Measurements from ENCODE around the gene MREG. TPM values are rescaled to one million over a fixed set of nuclear protein-coding genes. Genes with fewer than 3 reads are reported as not detected.

MREG gene
- total and polyA plus RNA-seq, 10 of the 15 experiments (the other 5 are each of a cell fraction or from before 2014, with no cell fraction given) = 6.9 to 45.0 (median 28.5) TPM

GRCh38 chr2:216051350-216051749, 38.0 kb upstream of the MREG start:
- Histone ChIP-seq H2AFZ (ENCODE audit: control insufficient read depth, low read depth, low read length) (no peak overlapping the region), H3K9me3 (replicated peaks; ENCODE audit: control insufficient read depth, insufficient read depth, low read length) (no peaks in the 10 kb centered on the region), H4K20me1 (ENCODE audit: control insufficient read depth, insufficient read depth) (no peaks in the 10 kb centered on the region), H3K27me3 (replicated peaks in 1 of 2; ENCODE audit: control insufficient read depth in 2 of 2, insufficient read depth in 2 of 2, low read length in 1 of 2) (no peaks in the 10 kb centered on the region), H3K27ac (ENCODE audit: control insufficient read depth, insufficient read depth) (no peak overlapping the region), H3K36me3 (ENCODE audit: control insufficient read depth in 2 of 2, insufficient read depth in 2 of 2, low read length in 1 of 2) (no peaks in the 10 kb centered on the region), H3K79me2 (ENCODE audit: control insufficient read depth, insufficient read depth, low read length) (no peaks in the 10 kb centered on the region), H3K4me2 (ENCODE audit: control insufficient read depth, insufficient read depth) (no peak overlapping the region), H3K4me3 (no peak overlapping the region), H3K9ac (ENCODE audit: control insufficient read depth, insufficient read depth, low read length) (no peak overlapping the region), H3K4me1 (ENCODE audit: control insufficient read depth, insufficient read depth, low read length) (peaks cover 7% of the 10 kb centered on the region)
- FAIRE-seq = no peak
- RAD21 ChIA-PET (ENCODE audit: unreplicated experiment) = no interaction called here
- TF ChIP-seq NFXL1 (IDR thresholded peaks at IDR 0.05; ENCODE audit: borderline replicate concordance) (no peak), PAX8 (IDR thresholded peaks at IDR 0.05) (no peak), SP1 (IDR thresholded peaks at IDR 0.05; ENCODE audit: low read depth, low read length) (no peak), HDAC2 (IDR thresholded peaks at IDR 0.05) (no peak), NR2C2 (IDR thresholded peaks at IDR 0.05; ENCODE audit: borderline replicate concordance, control insufficient read depth, insufficient read length, low read depth) (no peak)
- no peak for DNase-seq (ENCODE audit: low read depth, low spot score)
- ATAC-seq = no peak
- no TSS peak for BruUV-seq (replicated peaks)
- CTCF ChIA-PET = interaction anchor here (1.2 to 8.1 kb wide), 4 partner anchors 9 to 63 kb away, joined by 4 to 57 read pairs (median 5); no protein-coding TSS in a partner anchor
- SMC1A ChIA-PET (ENCODE audit: uncharacterized antibody, unreplicated experiment) = interaction anchor here (1.1 to 1.8 kb wide), 5 partner anchors 10 to 63 kb away, joined by 3 to 5 read pairs (median 3); no protein-coding TSS in a partner anchor
- intact Hi-C loops (cut with micrococcal nuclease; ENCODE audit: unreplicated experiment) = no loop called here
- WGBS (ENCODE audit: insufficient coverage, insufficient replicate concordance, low lambda C conversion rate, missing lambda C conversion rate) = 96% methylated on average over 3 of the region's 3 CpGs
- POLR2A ChIA-PET = interaction anchor here (0.7 kb wide), 1 partner anchor 477 kb away, joined by 4 read pairs; no protein-coding TSS in a partner anchor
- in situ Hi-C loops (cut with MboI) = no loop called here

DNA sequence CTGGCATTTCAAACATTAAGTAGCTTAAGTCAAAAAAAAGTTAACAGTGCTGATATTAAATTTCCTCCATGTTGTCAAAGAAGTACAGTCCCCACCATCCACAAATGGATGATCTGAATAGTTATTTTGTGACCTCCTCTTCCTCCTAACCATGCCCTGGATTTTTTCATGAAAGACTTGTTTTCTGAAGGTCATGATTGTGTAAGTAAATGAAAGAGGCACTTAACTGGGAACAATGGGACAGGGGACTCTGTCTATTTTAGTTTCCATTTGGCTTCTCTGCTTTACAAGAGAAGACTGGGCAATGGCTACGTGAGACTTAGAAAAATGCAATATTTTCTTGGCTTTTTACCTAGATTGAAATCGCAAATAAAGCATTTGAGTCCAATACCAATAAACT, 36.1 kb upstream of the MREG start:
- Histone ChIP-seq H3K27ac (ENCODE audit: control insufficient read depth, insufficient read depth) (no peak overlapping the region), H3K4me2 (ENCODE audit: control insufficient read depth, insufficient read depth) (no peak overlapping the region), H3K4me1 (ENCODE audit: control insufficient read depth, insufficient read depth, low read length) (peaks cover 10% of the 10 kb centered on the region), H3K79me2 (ENCODE audit: control insufficient read depth, insufficient read depth, low read length) (no peaks in the 10 kb centered on the region), H3K9ac (ENCODE audit: control insufficient read depth, insufficient read depth, low read length) (no peak overlapping the region), H3K4me3 (no peak overlapping the region), H4K20me1 (ENCODE audit: control insufficient read depth, insufficient read depth) (no peaks in the 10 kb centered on the region), H3K9me3 (replicated peaks; ENCODE audit: control insufficient read depth, insufficient read depth, low read length) (no peaks in the 10 kb centered on the region), H2AFZ (ENCODE audit: control insufficient read depth, low read depth, low read length) (no peak overlapping the region), H3K27me3 (replicated peaks in 1 of 2; ENCODE audit: control insufficient read depth in 2 of 2, insufficient read depth in 2 of 2, low read length in 1 of 2) (no peaks in the 10 kb centered on the region), H3K36me3 (ENCODE audit: control insufficient read depth in 2 of 2, insufficient read depth in 2 of 2, low read length in 1 of 2) (no peaks in the 10 kb centered on the region)
- SMC1A ChIA-PET (ENCODE audit: uncharacterized antibody, unreplicated experiment) = interaction anchor here (1.2 to 2.4 kb wide), 3 partner anchors 10 to 19 kb away, joined by 3 to 8 read pairs (median 7); no protein-coding TSS in a partner anchor
- CTCF ChIA-PET = interaction anchor here (0.9 to 8.1 kb wide), 6 partner anchors 16 to 92 kb away, joined by 3 to 57 read pairs (median 3); no protein-coding TSS in a partner anchor
- intact Hi-C loops (cut with micrococcal nuclease; ENCODE audit: unreplicated experiment) = no loop called here
- in situ Hi-C loops (cut with MboI) = no loop called here
- no peak for TF ChIP-seq NFYB (IDR thresholded peaks at IDR 0.05; ENCODE audit: insufficient read depth, low read depth, low read length)
- no peak for TF ChIP-seq ZZZ3 (IDR thresholded peaks at IDR 0.05; ENCODE audit: control insufficient read depth, insufficient read length, low read depth)
- TF ChIP-seq RELA (IDR thresholded peaks at IDR 0.05; ENCODE audit: borderline replicate concordance, partially characterized antibody) = no peak
- no peak for TF ChIP-seq CHD4 (IDR thresholded peaks at IDR 0.05)
- no peak for TF ChIP-seq PRDM15 (CRISPR knock-in tag; IDR thresholded peaks at IDR 0.05)
- TF ChIP-seq NR2C1 (IDR thresholded peaks at IDR 0.05) = no peak
- no peak for TF ChIP-seq GATAD2B (conservative IDR thresholded peaks at IDR 0.05; ENCODE audit: low read depth)
- BruUV-seq (replicated peaks) = no TSS peak
- WGBS (ENCODE audit: insufficient coverage, insufficient replicate concordance, low lambda C conversion rate, missing lambda C conversion rate) = 74% methylated on average over 2 of the region's 2 CpGs
- no peak for ATAC-seq
- POLR2A ChIA-PET = interaction anchor here (0.7 to 1.7 kb wide), 3 partner anchors 9 to 46 kb away, joined by 3 to 5 read pairs (median 3); no protein-coding TSS in a partner anchor
- RAD21 ChIA-PET (ENCODE audit: unreplicated experiment) = interaction anchor here (1.1 kb wide), 1 partner anchor 38 kb away, joined by 4 read pairs; no protein-coding TSS in a partner anchor
- no peak for DNase-seq (ENCODE audit: low read depth, low spot score)
- FAIRE-seq = no peak
